GM12864 (cell line): ENCODE measurements around the gene RALA.

Experiments used
- DNase-seq: peaks from one replicate; pipeline ENCODE4 v3.0.0-alpha.2; 2011; ENCODE audit warnings: low read depth
- H3K4me3 ChIP-seq: 2 replicates; pipeline ENCODE4 v1.5.1; 2011; ENCODE audit warnings: mild to moderate bottlenecking, low read depth, low read length, control low read depth
- TF ChIP-seq, protein P1 (sequence below): IDR thresholded peaks from 2 replicates; pipeline ENCODE4 v1.5.1; 2011; ENCODE audit warnings: low read depth, mild to moderate bottlenecking, moderate library complexity, low read length, control low read depth, inconsistent platforms; ENCODE audit errors: missing control alignments

The RALA gene

GRCh38 chr7:39709029-39709428, 85.7 kb downstream of the RALA start:
- TF ChIP-seq, protein P1, sequence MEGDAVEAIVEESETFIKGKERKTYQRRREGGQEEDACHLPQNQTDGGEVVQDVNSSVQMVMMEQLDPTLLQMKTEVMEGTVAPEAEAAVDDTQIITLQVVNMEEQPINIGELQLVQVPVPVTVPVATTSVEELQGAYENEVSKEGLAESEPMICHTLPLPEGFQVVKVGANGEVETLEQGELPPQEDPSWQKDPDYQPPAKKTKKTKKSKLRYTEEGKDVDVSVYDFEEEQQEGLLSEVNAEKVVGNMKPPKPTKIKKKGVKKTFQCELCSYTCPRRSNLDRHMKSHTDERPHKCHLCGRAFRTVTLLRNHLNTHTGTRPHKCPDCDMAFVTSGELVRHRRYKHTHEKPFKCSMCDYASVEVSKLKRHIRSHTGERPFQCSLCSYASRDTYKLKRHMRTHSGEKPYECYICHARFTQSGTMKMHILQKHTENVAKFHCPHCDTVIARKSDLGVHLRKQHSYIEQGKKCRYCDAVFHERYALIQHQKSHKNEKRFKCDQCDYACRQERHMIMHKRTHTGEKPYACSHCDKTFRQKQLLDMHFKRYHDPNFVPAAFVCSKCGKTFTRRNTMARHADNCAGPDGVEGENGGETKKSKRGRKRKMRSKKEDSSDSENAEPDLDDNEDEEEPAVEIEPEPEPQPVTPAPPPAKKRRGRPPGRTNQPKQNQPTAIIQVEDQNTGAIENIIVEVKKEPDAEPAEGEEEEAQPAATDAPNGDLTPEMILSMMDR = no peak
- DNase-seq = no peak

DNA sequence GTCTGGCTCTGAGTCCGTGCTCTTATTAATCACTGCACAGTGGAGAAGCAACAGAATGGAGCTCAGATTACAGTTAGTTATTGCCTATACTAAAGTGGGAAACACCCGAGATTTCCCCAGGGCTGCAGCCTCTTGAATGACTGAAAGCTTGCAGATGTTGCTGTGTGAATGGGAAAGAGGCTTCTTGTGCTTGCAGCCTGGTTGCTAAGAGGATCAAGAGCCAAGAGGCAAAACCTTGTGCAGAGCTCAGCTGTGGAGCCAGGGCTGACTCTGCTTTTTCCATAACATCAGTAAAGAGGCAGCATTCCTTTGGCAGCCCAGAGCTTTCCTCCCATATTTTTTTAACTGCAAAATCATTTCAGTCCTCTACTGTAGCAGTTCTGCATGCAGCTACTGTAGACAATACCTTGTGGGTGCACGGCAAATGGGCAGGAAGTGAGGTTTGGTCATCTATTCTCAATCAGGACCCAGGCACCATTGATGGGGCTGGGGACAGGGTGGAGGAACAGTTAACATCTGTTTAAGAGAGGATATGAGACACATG, 86.5 kb downstream of the RALA start:
- H3K4me3 ChIP-seq = no peak overlapping the region
- DNase-seq = no peak
- TF ChIP-seq, protein P1 = no peak

More at GRCh38 chr7:39709029-39709428, 85.7 kb downstream of the RALA start:
- H3K4me3 ChIP-seq = no peak overlapping the region

- H3K4me3 ChIP-seq = no peak overlapping the region
- DNase-seq = no peak
- TF ChIP-seq, protein P1 = no peak
Measured at GRCh38 chr7:39712751-39713150, 89.4 kb downstream of the RALA start.

- H3K4me3 ChIP-seq = no peak overlapping the region
- TF ChIP-seq, protein P1 = no peak
- no peak for DNase-seq
Measured at GRCh38 chr7:39714447-39715091, 91.2 kb downstream of the RALA start.

GRCh38 chr7:39720586-39720985, 97.2 kb downstream of the RALA start:
- no peak overlapping the region for H3K4me3 ChIP-seq
- no peak for DNase-seq
- TF ChIP-seq, protein P1 = no peak

- TF ChIP-seq, protein P1 = no peak
- DNase-seq = no peak
- no peak overlapping the region for H3K4me3 ChIP-seq
Measured at GRCh38 chr7:39721345-39721744, 98.0 kb downstream of the RALA start.
